Endothelial cell of coronary artery (primary cell): ENCODE measurements around the gene OR4F16. TPM values are rescaled to one million over a fixed set of nuclear protein-coding genes. Genes with fewer than 3 reads are reported as not detected.

Experiments
- total RNA-seq: library from RNA; depleted of rRNA; stranded (reverse); fragments of >200 nt; gene quantifications from 2 replicates; pipeline ENCODE4 v1.2.3, GENCODE V29; 2014

Gene OR4F16
- 0.19 TPM in 1 of 2 replicates, not detected in the other for total RNA-seq

GRCh38 chr1:686554-686953 is at the start of gene OR4F16:
Gene OR4F16 (minus strand): TSS chr1:686654. CDS start chr1:686654, 0 bp downstream.

Other genes with a start within 250 kb of the OR4F16 start
- 0.19 TPM in 1 of 2 replicates, not detected in the other for gene OR4F29, start 235.0 kb downstream of the OR4F16 start, total RNA-seq
- 0.66 TPM in 1 of 2 replicates, not detected in the other for gene SAMD11, start 237.3 kb upstream of the OR4F16 start, total RNA-seq